HL-60 (cell line): ENCODE data around the gene FHIT.

Source experiments
- CTCF ChIP-seq: IDR thresholded peaks from one replicate; pipeline ENCODE4 v1.5.1; 2011; ENCODE audit warnings: low read length, control low read depth, inconsistent platforms; ENCODE audit not compliant: insufficient read depth
- POLR2AphosphoS5 ChIP-seq: IDR thresholded peaks from 2 replicates; pipeline ENCODE4 v1.6.1; 2012; ENCODE audit warnings: low read depth
- TF ChIP-seq, protein P1 (sequence below): IDR thresholded peaks from 2 replicates; pipeline ENCODE4 v1.6.1; 2012; ENCODE audit warnings: low read depth; ENCODE audit not compliant: insufficient replicate concordance

GRCh38 chr3:60983906-60984305, 267.3 kb downstream of the FHIT start:
- TF ChIP-seq CTCF, result no peak
- no peak for TF ChIP-seq POLR2AphosphoS5
- TF ChIP-seq, protein P1, sequence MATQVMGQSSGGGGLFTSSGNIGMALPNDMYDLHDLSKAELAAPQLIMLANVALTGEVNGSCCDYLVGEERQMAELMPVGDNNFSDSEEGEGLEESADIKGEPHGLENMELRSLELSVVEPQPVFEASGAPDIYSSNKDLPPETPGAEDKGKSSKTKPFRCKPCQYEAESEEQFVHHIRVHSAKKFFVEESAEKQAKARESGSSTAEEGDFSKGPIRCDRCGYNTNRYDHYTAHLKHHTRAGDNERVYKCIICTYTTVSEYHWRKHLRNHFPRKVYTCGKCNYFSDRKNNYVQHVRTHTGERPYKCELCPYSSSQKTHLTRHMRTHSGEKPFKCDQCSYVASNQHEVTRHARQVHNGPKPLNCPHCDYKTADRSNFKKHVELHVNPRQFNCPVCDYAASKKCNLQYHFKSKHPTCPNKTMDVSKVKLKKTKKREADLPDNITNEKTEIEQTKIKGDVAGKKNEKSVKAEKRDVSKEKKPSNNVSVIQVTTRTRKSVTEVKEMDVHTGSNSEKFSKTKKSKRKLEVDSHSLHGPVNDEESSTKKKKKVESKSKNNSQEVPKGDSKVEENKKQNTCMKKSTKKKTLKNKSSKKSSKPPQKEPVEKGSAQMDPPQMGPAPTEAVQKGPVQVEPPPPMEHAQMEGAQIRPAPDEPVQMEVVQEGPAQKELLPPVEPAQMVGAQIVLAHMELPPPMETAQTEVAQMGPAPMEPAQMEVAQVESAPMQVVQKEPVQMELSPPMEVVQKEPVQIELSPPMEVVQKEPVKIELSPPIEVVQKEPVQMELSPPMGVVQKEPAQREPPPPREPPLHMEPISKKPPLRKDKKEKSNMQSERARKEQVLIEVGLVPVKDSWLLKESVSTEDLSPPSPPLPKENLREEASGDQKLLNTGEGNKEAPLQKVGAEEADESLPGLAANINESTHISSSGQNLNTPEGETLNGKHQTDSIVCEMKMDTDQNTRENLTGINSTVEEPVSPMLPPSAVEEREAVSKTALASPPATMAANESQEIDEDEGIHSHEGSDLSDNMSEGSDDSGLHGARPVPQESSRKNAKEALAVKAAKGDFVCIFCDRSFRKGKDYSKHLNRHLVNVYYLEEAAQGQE, result no peak
